ENCODE measurements around the gene DPP4.

Gene DPP4

DNA sequence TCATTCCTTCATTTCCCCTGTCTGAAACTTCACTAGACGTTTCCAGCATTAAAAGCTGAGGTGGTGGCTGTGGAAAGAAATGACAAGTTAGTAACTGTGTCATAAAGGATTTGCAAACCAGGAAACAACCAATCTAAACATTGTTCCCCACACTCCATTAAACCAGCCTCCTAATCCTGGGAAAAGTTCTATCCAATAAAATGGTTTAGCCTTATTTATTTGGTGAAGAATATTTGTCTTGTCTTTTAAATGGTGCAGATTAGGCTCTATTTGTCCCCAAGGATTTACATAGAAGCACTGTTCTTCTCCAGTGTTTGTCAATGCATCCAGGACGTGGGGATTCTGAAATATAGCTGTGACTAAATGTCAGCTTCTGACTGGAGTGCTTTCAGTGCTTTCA lies 10.5 kb upstream of the DPP4 start:
- DNase-seq = no peak

DNA sequence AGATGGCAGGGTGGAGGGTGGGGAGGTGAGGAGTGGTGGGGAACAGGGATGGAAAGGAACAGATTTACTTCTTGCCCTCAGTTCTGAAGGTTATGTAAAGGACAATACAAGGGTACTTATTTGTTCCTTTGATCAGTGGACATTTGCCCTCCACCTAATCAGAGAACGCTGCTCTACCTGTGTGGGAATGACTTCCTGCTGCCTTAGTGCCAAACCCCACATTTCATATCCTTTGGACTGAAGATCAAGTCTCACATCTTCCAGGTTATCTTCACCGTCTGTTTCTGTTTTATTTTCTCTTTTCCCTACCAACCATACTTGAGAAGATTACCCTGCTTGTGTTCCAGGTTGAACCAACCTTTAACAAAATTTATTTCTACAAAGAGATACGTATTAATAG lies 8.7 kb upstream of the DPP4 start:
- no peak for DNase-seq

DNA sequence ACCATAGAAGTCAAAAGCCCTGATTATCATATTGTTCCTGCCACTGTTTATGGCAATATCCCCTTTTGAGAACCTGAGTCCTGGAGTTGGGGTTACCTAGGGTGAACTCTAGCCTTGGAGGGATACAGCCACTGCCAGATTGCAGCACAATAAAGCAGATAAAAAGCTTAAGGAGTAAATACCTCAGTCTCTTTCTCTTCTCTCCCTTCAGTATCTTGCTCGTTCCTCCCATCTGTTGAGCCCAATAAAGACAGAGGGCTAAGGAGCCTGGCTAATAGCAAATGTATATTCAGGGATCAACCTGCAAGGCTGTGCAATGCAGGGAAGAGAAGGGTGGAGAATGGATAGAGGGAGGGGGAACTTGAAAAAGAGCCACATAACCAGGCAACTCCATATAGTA lies 8.0 kb upstream of the DPP4 start:
- no peak for DNase-seq

DNA sequence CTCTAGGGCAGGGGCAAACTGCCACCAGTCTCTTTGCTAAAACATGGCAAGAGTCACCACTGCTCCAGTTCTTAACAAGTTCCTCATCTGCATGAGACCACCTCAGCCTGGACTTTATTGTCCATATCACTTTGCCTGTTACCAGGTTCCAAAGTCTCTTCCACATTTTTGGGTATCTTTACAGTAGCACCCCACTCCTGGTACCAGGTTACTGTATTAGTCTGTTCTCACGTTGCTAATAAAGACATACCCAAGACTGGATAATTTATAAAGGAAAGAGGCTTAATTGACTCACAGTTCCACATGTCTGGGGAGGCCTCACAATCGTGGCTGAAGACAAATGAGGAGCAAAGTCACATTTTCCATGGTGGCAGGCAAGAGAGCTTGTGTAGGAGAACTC lies 5.5 kb upstream of the DPP4 start:
- DNase-seq = no peak

DNA sequence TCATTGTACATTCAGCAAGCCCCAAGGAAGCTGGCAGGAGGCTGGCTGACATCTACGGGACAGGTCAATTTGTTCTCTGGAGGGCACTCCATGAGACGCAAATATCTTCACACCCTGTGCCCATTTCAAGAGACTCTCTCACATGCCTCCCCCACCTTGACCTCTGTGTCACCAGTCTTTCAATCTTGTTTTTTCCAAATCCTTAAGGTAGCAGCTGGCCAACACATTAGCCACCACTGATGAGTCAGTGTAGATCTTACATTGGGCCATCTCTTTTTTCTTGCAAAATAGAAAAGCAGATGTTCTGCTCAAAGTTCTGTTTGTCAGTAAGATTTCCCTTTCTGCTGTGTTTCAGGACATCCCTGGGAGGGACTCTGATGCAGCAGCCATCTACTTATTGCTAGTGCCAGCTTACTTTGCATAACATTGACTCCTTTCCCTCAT lies 1.7 kb upstream of the DPP4 start:
- DNase-seq = no peak

GRCh38 chr2:162074928-162075688 lies 1.1 kb upstream of the DPP4 start:
- no peak for DNase-seq

- peak; percentile 22 to 44 for DNase-seq
These were observed 549 bp upstream of the DPP4 start for GRCh38 chr2:162074632-162074895.

DNA sequence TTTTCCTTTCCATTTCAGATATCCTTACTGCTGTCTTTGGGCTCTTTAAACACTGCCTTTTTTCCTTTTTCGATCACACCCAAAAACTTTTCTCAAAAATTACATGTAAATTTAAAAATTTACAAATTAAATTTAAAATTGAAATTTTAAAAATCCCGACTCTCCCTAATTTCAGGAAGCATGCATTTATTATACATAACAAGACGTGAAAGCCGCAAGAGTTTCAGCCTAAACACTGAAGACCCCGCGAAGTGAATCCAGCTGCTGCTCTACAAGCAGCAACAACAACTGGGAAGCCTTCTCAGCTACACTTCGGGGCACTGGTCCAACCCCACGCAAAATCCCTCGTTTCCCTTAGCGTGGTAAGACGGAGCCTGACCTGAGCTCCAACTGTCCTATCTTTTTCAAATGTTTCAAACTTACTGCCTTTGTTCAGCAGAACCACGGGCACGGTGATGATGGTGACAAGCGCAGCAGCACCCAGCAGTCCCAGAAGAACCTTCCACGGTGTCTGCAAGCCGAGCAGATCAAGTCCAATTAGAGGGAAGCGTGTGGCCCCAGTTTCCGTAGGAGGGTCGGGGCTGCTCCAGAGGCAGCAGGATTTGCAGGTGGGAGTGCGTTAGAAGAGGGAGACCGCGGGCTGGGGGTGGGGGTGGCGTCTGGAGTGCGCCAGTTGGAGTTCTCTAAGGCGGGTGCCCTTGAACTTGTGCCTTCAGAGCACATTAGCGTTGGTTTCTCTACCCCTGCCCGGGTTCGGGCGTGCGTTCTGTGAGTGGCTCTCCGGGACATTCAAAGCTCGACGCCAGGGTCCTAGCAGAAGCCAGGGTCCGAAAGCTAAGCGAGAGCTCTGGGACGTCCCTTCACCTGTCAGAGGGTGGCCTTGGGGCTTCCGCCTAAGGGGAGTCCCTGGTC lies 783 bp downstream of the DPP4 start:
- DNase-seq = no peak

GRCh38 chr2:162072181-162072702 lies 1.8 kb downstream of the DPP4 start:
- DNase-seq = no peak

- no peak for DNase-seq
These were observed 3.0 kb downstream of the DPP4 start for GRCh38 chr2:162071001-162071400.

- DNase-seq = no peak
These were observed 3.6 kb downstream of the DPP4 start for GRCh38 chr2:162070228-162070936.

DNA sequence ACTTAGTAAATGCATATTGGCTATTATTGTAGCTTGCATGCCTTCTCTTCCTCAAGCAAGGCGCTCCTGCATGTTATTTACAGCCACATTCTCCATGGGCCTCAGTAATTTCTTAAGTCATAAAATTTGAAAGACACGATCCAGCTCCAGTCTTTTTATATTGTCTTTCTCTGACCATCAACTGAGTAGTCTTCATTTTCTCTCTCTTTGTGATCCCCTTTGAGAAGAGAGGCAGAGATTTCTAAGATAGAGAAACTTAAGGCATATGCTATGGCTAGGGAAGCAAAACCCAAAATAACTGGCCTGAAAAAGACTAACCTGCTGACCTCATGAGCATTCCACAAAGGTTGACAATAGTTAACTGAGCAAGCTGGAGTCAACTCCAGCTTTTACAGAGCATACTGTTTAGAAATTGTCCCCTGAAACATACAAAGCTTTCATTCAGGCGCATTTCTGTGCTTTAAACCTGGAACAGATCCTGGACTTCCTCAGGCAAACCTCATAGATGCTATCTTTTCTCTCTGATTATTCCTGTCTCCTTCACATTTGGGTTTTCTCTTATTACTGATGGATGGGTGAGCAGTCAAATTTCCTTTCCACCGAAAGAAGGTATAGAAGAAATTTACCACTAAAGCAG lies 4.6 kb downstream of the DPP4 start:
- no peak for DNase-seq

- DNase-seq = no peak
These were observed 6.4 kb downstream of the DPP4 start for GRCh38 chr2:162067596-162067995.

DNA sequence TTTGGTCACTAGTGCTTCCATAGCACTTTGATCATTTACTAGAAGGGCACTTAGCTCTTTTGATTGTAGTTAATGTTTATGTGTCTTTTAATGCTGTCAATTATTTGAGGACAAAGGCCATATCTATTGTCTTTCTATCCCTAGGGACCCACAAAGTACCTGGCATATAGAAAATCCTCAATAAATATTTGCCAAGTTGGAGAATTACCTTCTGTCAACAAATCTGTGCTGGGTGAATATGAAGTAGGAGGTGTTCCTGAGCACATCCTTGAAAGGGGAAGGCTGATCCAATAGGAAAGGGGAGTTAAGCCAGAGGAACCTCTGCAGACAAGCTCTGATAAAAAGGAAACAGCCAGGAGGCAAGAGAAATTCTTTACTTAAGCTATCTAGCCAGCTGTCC lies 8.2 kb downstream of the DPP4 start:
- DNase-seq = no peak

- no peak for DNase-seq
These were observed 10.1 kb downstream of the DPP4 start for GRCh38 chr2:162063899-162064298.

GRCh38 chr2:162063281-162063680 lies 10.7 kb downstream of the DPP4 start:
- no peak for DNase-seq

DNA sequence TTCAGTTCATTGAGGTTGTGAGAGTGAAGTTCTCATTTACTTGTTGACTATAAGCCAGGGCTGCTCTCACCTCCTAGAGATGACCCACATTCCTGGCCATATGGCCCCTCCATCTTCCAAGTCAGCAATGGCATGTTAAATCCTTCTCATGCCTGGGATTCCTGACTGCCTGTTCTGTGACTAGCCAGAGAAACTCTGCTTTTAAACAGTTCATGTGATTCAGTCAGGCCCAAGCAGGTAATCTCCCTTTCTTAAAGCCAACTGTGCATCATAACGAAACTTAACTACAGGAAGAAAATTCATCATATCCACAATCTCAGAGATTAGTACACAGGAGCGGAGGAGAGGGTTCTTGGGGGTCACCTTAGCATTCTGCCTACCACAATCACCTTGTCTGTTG lies 11.5 kb downstream of the DPP4 start:
- no peak for DNase-seq

DNA sequence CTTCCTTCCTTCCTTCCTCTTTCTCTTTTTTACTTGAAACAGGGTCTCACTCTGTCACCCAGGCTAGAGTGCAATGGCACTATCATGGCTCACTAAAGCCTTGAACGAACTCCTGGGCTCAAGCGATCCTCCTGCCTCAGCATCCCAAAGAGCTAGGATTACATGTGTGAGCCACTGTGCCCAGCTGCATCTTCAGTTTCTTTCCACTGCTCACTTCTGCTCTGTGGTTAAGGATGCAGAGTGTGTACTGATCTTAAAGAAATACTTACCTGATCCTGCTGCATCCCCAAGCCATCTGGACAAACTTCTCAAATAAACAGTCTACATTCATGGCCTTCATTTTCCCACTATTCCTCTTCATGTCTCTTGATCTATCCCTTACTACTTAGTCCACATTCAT lies 13.0 kb downstream of the DPP4 start:
- DNase-seq = no peak

GRCh38 chr2:162060532-162060931 lies 13.5 kb downstream of the DPP4 start:
- no peak for DNase-seq

GRCh38 chr2:162058973-162059668 lies 14.9 kb downstream of the DPP4 start:
- DNase-seq = no peak

GRCh38 chr2:162057426-162057825 lies 16.6 kb downstream of the DPP4 start:
- DNase-seq = no peak

- DNase-seq = no peak
These were observed 17.1 kb downstream of the DPP4 start for GRCh38 chr2:162056796-162057399.
